Adrenal gland (tissue), 12 donors: Measurements from ENCODE around the gene CCDC187. TPM values are rescaled to one million over a fixed set of nuclear protein-coding genes. Genes with fewer than 3 reads are reported as not detected.

Experiments used
- DNase-seq, 7 donors: peaks; one replicate each; pipeline ENCODE4 v3.0.0-alpha.2; 2019 to 2020
- H3K27ac ChIP-seq, 5 donors: fragments of 200-600 bp; sonication (generic) in 4 of 5; 1 replicate in 3 of 5; 2 replicates in 2 of 5; pipeline versions ENCODE4 v1.5.1 to v1.8.0; 2016 to 2020; ENCODE audit warnings: mild to moderate bottlenecking in 1 of 5
- H3K27me3 ChIP-seq: fragments of 200-600 bp; 2 replicates; pipeline ENCODE4 v1.8.0; 2021
- H3K36me3 ChIP-seq, 2 donors: fragments of 200-600 bp; replicated peaks in 1 of 2; 1 replicate in 1 of 2; 2 replicates in 1 of 2; pipeline versions ENCODE4 v1.5.1 to v1.8.0; 2018 to 2022
- H3K4me1 ChIP-seq, 2 donors: fragments of 200-600 bp; replicated peaks in 1 of 2; 1 replicate in 1 of 2; 2 replicates in 1 of 2; pipeline versions ENCODE4 v1.5.1 to v1.8.0; 2018 to 2021
- H3K4me3 ChIP-seq, 4 donors: fragments of 200-600 bp; sonication (generic) in 3 of 4; one replicate each; pipeline ENCODE4 v1.5.1; 2016 to 2018
- H3K9me3 ChIP-seq, 3 donors: fragments of 200-600 bp; sonication (generic) in 1 of 3; replicated peaks in 1 of 3; 1 replicate in 2 of 3; 2 replicates in 1 of 3; pipeline versions ENCODE4 v1.5.1 to v1.8.0; 2016 to 2021
- POLR2A ChIP-seq, 2 donors: fragments of 450-650 bp; IDR thresholded peaks; one replicate each; pipeline ENCODE4 v1.6.1; 2017; ENCODE audit warnings: antibody characterized with exemption in 2 of 2, mild to moderate bottlenecking in 2 of 2, moderate library complexity in 1 of 2
- WGBS, 4 donors: extraction: QIAGEN DNeasy Blood & Tissue Kit in 2 of 4; methylation state at CpG; one replicate each; pipeline versions ENCODE4 v1.1.5 to v1.1.7; 2013 to 2017; 5-methylcytosine and 5-hydroxymethylcytosine counted together
- intact Hi-C, 2 donors: fragments of 100-400 bp; cut with DNase I; formaldehyde crosslinking; loops; one replicate each; pipeline versions ENCODE4 v1.14.1 to v1.15.0; 2022 to 2023
- polyA plus RNA-seq, 3 donors: library from polyadenylated mRNA; stranded (reverse); fragments of 200-250 nt in 2 of 3; fragments of 350-450 nt in 1 of 3; fragmentation: Illumina TruSeq in 1 of 3; extraction: RNeasy Lipid Tissue Mini Kit (QIAGEN cat#74804) in 1 of 3; gene quantifications; one replicate each; pipeline ENCODE4 v1.2.3, GENCODE V29; 2013 to 2014
- total RNA-seq, 9 donors: library from RNA; depleted of rRNA in 4 of 9; stranded (reverse); fragments of >200 nt in 4 of 9; fragments of 120-200 nt in 1 of 9; fragmentation: NEBNext Ultra II Directional in 1 of 9; extraction: Animal tissue kit (Norgen Biotek cat#: 25700) in 1 of 9; gene quantifications; one replicate each; pipeline versions ENCODE4 v1.1.0 to v1.2.4, GENCODE V29; 2013 to 2023
- TF ChIP-seq, protein P1 (sequence below), 6 experiments: fragments of 450-650 bp in 4 of 6; fragments of 200-600 bp in 2 of 6; sonication (generic) in 1 of 6; IDR thresholded peaks; 1 replicate in 5 of 6; 2 replicates in 1 of 6; pipeline versions ENCODE4 v1.5.1 to v1.8.0; 2016 to 2021; ENCODE audit warnings: antibody characterized with exemption in 6 of 6, mild to moderate bottlenecking in 2 of 6, moderate library complexity in 1 of 6
- donor health status: healthy with polysubstance abuse.
- donor health status: Bipolar disorder and iron deficiency.
- donor health status: DM: yes; HTN: yes; CAD: no.
- donor health status: DM: no; HTN: no; CAD: no.
- donor health status: DM: no; HTN: no; CAD: no.
- donor health status: DM: yes; HTN: yes; CAD: no.

The CCDC187 gene
- total and polyA plus RNA-seq, 12 donors: under 0.01 to 0.44 (median 0.08) TPM; not detected in 1

DNA sequence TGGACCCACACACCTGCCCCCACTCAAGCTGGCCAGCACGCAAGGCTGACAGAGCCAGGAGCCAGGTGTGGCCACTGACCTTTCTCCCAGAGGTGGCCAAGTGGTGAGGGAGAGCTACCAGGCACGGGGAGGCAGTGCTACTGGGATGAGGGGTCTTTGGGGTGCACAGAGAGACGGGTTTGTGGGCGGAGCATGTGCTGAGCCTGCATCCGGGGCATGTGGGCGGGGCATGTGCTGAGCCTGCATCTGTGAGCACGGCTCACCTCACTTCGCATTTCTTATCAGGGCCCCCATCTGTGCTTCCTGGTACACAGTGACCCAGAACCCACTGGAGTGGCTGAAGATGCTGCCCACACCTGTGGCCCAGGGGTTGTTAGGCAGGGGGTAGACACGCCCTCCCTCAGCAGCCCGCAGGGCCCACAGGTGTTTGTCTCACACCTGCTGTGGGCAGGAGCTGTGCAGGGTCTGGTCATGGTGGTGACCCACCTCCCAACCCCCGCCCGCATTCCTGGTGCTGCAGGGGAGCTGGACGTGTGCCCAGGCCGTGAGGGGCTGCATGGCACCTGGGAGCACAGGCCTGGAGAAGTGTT lies 21.5 kb downstream of the CCDC187 start:
- no peaks in the 10 kb centered on the region for H3K36me3 ChIP-seq
- H3K4me3 ChIP-seq: no peak overlapping the region
- 60 to 66% methylated on average over 14 of the region's 14 CpGs; no CpG with 5 or more reads in 2 of the 4 donors for WGBS, 4 donors
- H3K9me3 ChIP-seq: no peaks in the 10 kb centered on the region
- no peak for DNase-seq
- intact Hi-C loops: loop anchor here (2.0 to 10.0 kb wide), 3 partner anchors 108 to 138 kb away; no protein-coding TSS in a partner anchor
- H3K27me3 ChIP-seq: peaks cover 12% of the 10 kb centered on the region
- H3K4me1 ChIP-seq: no peaks in the 10 kb centered on the region
- H3K27ac ChIP-seq: no peak overlapping the region
- no peak for TF ChIP-seq POLR2A (IDR thresholded peaks at IDR 0.05)
- TF ChIP-seq, protein P1, sequence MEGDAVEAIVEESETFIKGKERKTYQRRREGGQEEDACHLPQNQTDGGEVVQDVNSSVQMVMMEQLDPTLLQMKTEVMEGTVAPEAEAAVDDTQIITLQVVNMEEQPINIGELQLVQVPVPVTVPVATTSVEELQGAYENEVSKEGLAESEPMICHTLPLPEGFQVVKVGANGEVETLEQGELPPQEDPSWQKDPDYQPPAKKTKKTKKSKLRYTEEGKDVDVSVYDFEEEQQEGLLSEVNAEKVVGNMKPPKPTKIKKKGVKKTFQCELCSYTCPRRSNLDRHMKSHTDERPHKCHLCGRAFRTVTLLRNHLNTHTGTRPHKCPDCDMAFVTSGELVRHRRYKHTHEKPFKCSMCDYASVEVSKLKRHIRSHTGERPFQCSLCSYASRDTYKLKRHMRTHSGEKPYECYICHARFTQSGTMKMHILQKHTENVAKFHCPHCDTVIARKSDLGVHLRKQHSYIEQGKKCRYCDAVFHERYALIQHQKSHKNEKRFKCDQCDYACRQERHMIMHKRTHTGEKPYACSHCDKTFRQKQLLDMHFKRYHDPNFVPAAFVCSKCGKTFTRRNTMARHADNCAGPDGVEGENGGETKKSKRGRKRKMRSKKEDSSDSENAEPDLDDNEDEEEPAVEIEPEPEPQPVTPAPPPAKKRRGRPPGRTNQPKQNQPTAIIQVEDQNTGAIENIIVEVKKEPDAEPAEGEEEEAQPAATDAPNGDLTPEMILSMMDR (IDR thresholded peaks at IDR 0.05): no peak

DNA sequence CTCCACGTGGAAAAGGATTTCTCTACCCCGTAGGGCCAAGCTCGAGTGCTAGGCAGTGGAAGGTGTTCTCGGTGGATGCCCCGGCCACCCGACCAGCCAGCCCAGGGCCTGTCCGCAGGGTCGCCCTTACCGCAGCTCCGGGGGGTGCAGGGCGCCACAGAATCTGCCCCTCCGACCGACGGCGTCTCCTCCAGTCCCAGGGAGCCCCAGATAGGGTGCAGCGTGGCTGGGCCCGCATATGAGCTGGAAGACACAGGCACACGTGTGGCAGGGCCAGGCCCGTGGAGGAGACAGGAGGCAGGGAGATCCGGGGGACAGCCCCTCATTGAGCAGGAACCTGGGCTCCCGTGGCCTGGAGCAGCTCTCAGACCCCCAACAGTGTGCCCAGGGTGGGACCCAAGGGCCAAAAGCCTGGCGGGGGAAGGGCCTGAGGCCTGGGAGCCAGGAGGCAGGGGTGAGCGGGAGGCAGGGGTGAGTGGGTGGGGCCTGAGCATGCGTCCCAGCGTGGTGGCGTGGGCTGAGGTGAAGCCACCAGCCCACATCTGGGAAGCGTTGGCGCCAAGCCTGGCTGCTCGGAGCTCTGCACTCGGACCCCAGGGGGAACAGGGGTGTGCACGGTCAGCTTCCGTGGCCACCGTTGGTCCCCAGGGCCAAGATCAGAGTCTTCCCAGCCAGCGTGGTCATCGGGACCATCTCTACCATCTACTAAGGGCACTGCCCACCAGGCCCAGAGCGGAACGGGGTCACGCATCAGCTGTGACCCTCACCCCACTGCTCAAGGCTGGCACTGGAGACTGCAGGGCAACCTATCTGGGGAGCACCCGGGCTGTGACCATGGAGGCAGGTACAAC lies 22.2 kb downstream of the CCDC187 start:
- 59 to 91% (median 85%) methylated on average over 2 to 39 of the region's 39 CpGs for WGBS, 4 donors
- intact Hi-C loops: loop anchor here (2.0 to 10.0 kb wide), 3 partner anchors 107 to 137 kb away; no protein-coding TSS in a partner anchor

DNA sequence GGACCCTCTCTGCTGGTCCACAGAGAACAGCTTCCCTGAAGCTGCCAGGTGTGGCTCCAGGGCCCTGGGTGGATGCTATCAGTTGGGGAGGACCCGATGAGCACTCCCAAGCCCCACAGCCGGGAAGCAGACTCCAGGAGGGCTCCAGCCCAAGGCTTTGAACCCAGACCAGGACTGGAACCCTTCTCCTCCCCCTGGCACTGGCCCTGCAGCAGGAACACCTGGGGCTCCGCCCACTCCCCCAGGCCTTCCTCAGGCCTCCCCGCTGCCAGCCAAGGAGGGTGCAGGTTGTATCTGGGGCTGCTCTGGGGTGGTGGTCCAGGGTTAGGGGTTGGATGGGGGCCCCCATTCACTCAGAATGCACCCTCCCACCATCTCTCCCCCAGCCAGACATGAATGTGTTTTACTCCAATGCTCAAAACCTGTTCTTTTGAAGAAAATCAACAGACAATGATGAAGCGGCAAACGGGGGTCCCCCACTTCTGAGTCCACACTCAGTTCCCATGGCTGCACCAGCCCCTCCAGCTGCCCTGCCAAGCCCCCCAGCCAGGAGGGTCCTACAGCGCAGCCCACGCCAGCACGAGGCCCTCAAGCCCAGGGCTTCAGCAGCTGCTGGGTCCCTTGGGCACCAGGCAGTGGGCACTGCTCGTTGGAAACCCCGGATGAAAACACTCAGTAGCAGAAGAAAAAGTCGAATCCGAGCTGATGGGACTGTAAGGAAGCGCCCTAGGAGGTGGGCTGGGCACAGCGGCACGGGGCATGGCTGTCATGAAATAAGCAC lies 23.2 kb downstream of the CCDC187 start:
- Histone ChIP-seq H3K9me3 (no peaks in the 10 kb centered on the region), H3K4me3 (no peak overlapping the region), H3K36me3 (no peaks in the 10 kb centered on the region), H3K27ac (no peak overlapping the region), H3K27me3 (peaks cover 17% of the 10 kb centered on the region), H3K4me1 (no peaks in the 10 kb centered on the region)
- TF ChIP-seq, protein P1 (IDR thresholded peaks at IDR 0.05): no peak
- TF ChIP-seq POLR2A (IDR thresholded peaks at IDR 0.05): no peak
- no peak for DNase-seq
- intact Hi-C loops: loop anchor here (10.0 kb wide), 2 partner anchors 106 to 136 kb away; no protein-coding TSS in a partner anchor
- 80 to 88% (median 84%) methylated on average over 14 to 16 of the region's 16 CpGs for WGBS, 4 donors

More for the DNA sequence above, 22.2 kb downstream of the CCDC187 start:
- DNase-seq: no peak
- no peaks in the 10 kb centered on the region for H3K4me1 ChIP-seq
- no peaks in the 10 kb centered on the region for H3K36me3 ChIP-seq
- peaks cover 14% of the 10 kb centered on the region for H3K27me3 ChIP-seq
- no peak overlapping the region for H3K27ac ChIP-seq
- H3K9me3 ChIP-seq: no peaks in the 10 kb centered on the region
- H3K4me3 ChIP-seq: no peak overlapping the region
- no peak for TF ChIP-seq POLR2A (IDR thresholded peaks at IDR 0.05)
- TF ChIP-seq, protein P1 (IDR thresholded peaks at IDR 0.05): no peak

DNA sequence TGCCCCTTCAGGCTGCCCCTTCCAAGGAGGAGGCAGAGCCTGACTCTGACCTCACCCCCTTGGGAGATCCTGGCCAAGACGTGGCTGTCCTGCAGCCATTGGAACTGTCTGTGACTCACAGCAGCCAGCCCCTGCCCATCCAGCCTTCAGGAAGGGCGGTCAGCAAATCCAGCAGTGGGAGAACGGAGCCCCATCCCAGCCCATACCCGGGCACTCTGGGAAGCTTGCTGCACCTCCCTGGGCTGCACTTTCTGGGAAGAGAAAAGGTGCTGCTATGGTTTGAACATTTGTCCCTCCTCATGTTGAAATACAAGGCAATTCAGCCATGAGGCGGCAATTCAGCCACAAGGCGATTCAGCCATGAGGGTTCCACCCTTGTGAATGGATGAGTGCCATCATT lies 24.4 kb downstream of the CCDC187 start:
- Histone ChIP-seq H3K4me1 (no peaks in the 10 kb centered on the region), H3K27me3 (peaks cover 11% of the 10 kb centered on the region), H3K9me3 (no peaks in the 10 kb centered on the region), H3K27ac (no peak overlapping the region), H3K36me3 (no peaks in the 10 kb centered on the region), H3K4me3 (no peak overlapping the region)
- 84 to 95% (median 90%) methylated on average over 4 to 6 of the region's 6 CpGs for WGBS, 4 donors
- DNase-seq: no peak
- TF ChIP-seq, protein P1 (IDR thresholded peaks at IDR 0.05): no peak
- TF ChIP-seq POLR2A (IDR thresholded peaks at IDR 0.05): no peak
- intact Hi-C loops: no loop called here
